ENCODE results near the gene NPPC.

- TF ChIP-seq USF1 (IDR thresholded peaks at IDR 0.05) (no peak), MAX (IDR thresholded peaks at IDR 0.05) (no peak), CEBPB (IDR thresholded peaks at IDR 0.05) (no peak), TCF12 (IDR thresholded peaks at IDR 0.05; ENCODE audit: low read depth) (no peak), ZBTB7A (IDR thresholded peaks at IDR 0.05; ENCODE audit: low read depth) (no peak), NFIC (IDR thresholded peaks at IDR 0.05) (no peak), RAD21 (IDR thresholded peaks at IDR 0.05; ENCODE audit: low read depth) (no peak), TAF1 (IDR thresholded peaks at IDR 0.05; ENCODE audit: low read depth) (no peak), EGR1 (IDR thresholded peaks at IDR 0.05) (no peak), FOXM1 (IDR thresholded peaks at IDR 0.05; ENCODE audit: borderline replicate concordance, low read depth) (no peak), CREB1 (IDR thresholded peaks at IDR 0.05; ENCODE audit: low read depth) (no peak), EP300 (IDR thresholded peaks at IDR 0.05; ENCODE audit: borderline replicate concordance) (no peak), YY1 (IDR thresholded peaks at IDR 0.05; ENCODE audit: low read depth) (no peak), REST (IDR thresholded peaks at IDR 0.05; ENCODE audit: low read depth) (no peak)
These were observed 29.7 kb upstream of the NPPC start for GRCh38 chr2:231955758-231956472.
